ENCODE data around the gene KCNQ1. TPM values are rescaled to one million over a fixed set of nuclear protein-coding genes. Genes with fewer than 3 reads are reported as not detected.
A peak's percentile ranks its signal among the peaks of the same experiment; 100 is the strongest.

KCNQ1 gene
- total and polyA plus RNA-seq, 2 experiments from 2014 or later = 0.45 to 0.87 TPM

GRCh38 chr11:2812371-2812991 lies 367.7 kb downstream of the KCNQ1 start:
- H3K27ac ChIP-seq (ENCODE audit: low read depth) = no peak overlapping the region
- TF ChIP-seq ZNF331 (CRISPR knock-in tag; IDR thresholded peaks at IDR 0.05; ENCODE audit: low read depth) = no peak
- no peak for TF ChIP-seq POLR2AphosphoS5 (IDR thresholded peaks at IDR 0.05; ENCODE audit: low read depth)
- TF ChIP-seq EZH2phosphoT487 (IDR thresholded peaks at IDR 0.05; ENCODE audit: unreplicated experiment) = no peak
- no peak for TF ChIP-seq REST (IDR thresholded peaks at IDR 0.05; ENCODE audit: unreplicated experiment)
- no peak for TF ChIP-seq CTCF (conservative IDR thresholded peaks at IDR 0.05; ENCODE audit: low read depth in 2 of 2)
- TF ChIP-seq NANOG (IDR thresholded peaks at IDR 0.05; ENCODE audit: borderline replicate concordance) = no peak
- TF ChIP-seq STAT1 (IDR thresholded peaks at IDR 0.05; ENCODE audit: unreplicated experiment) = no peak
- no peak for TF ChIP-seq CREB1 (CRISPR knock-in tag; IDR thresholded peaks at IDR 0.05; ENCODE audit: low read depth)
- ATAC-seq (peak; percentile 77), DNase-seq (ENCODE audit: low spot score) (no peak)
- no peak overlapping the region for H3K27ac Mint-ChIP-seq
- H3K4me1 Mint-ChIP-seq = peaks cover 13% of the 10 kb centered on the region
- H3K9me3 Mint-ChIP-seq = peaks cover 13% of the 10 kb centered on the region
- no peak overlapping the region for H3K4me3 ChIP-seq
- 0 out of 2 replicates have a peak, but pooled peaks cover 6% of the 10 kb centered on the region for H3K9me2 ChIP-seq (ENCODE audit: insufficient read depth)
- H2AFZ ChIP-seq = peak overlapping the region; percentile 43
- H3K4me2 ChIP-seq = no peak overlapping the region
- H3K27me3 Mint-ChIP-seq (ENCODE audit: insufficient read depth, low read depth, poor library complexity) = peaks cover 59% of the 10 kb centered on the region
- H3K36me3 Mint-ChIP-seq (ENCODE audit: low read depth) = peaks cover 5% of the 10 kb centered on the region; the same call in 1 of the 3 replicates
- no peak overlapping the region for H3K4me3 Mint-ChIP-seq
- H3K27me3 ChIP-seq (ENCODE audit: insufficient read depth) = peaks cover 22% of the 10 kb centered on the region
- H3K79me2 ChIP-seq (replicated peaks; ENCODE audit: insufficient read depth) = no peaks in the 10 kb centered on the region
- no peaks in the 10 kb centered on the region for H4K20me1 ChIP-seq (replicated peaks; ENCODE audit: insufficient read depth)
- no peaks in the 10 kb centered on the region for H3K36me3 ChIP-seq (ENCODE audit: insufficient read depth)
- no peaks in the 10 kb centered on the region; the same call in 1 of the 2 replicates for H3K4me1 ChIP-seq (ENCODE audit: insufficient read depth)
- no peaks in the 10 kb centered on the region for H3F3A ChIP-seq (replicated peaks; ENCODE audit: low read depth)

- no peaks in the 10 kb centered on the region for H3K36me3 ChIP-seq (ENCODE audit: insufficient read depth)
- H3K4me1 Mint-ChIP-seq = peaks cover 16% of the 10 kb centered on the region
- no peak for DNase-seq (ENCODE audit: low spot score)
- no peaks in the 10 kb centered on the region; the same call in 1 of the 2 replicates for H3K4me1 ChIP-seq (ENCODE audit: insufficient read depth)
- peaks cover 25% of the 10 kb centered on the region for H3K27me3 ChIP-seq (ENCODE audit: insufficient read depth)
- no peak overlapping the region for H3K4me3 Mint-ChIP-seq
- H3K4me3 ChIP-seq = no peak overlapping the region
- no peaks in the 10 kb centered on the region for H3F3A ChIP-seq (replicated peaks; ENCODE audit: low read depth)
- H3K4me2 ChIP-seq = no peak overlapping the region
- H3K79me2 ChIP-seq (replicated peaks; ENCODE audit: insufficient read depth) = no peaks in the 10 kb centered on the region
- H3K27ac ChIP-seq (ENCODE audit: low read depth) = no peak overlapping the region
- H3K9me2 ChIP-seq (ENCODE audit: insufficient read depth) = 0 out of 2 replicates have a peak, but pooled peaks cover 6% of the 10 kb centered on the region
- no peak for ATAC-seq
- peaks cover 13% of the 10 kb centered on the region for H3K9me3 Mint-ChIP-seq
- H2AFZ ChIP-seq = no peak overlapping the region
- H3K27me3 Mint-ChIP-seq (ENCODE audit: insufficient read depth, low read depth, poor library complexity) = peaks cover 62% of the 10 kb centered on the region
- H3K36me3 Mint-ChIP-seq (ENCODE audit: low read depth) = peaks cover 5% of the 10 kb centered on the region; the same call in 1 of the 3 replicates
- no peaks in the 10 kb centered on the region for H4K20me1 ChIP-seq (replicated peaks; ENCODE audit: insufficient read depth)
- no peak overlapping the region for H3K27ac Mint-ChIP-seq
- TF ChIP-seq ZNF114 (CRISPR knock-in tag; IDR thresholded peaks at IDR 0.05) = no peak
- TF ChIP-seq ETS1 (IDR thresholded peaks at IDR 0.05) = no peak
Observed at GRCh38 chr11:2813141-2813908, 368.5 kb downstream of the KCNQ1 start.

Data from GM23338 (cell line).